GM21447 (cell line): Measurements from ENCODE around the gene CCDC61.

Experiments used
- ATAC-seq: cut with Tn5 transposase; IDR thresholded peaks from one replicate; pipeline ENCODE4 v1.9.1; 2021; ENCODE audit not compliant: unreplicated experiment

Gene CCDC61

DNA sequence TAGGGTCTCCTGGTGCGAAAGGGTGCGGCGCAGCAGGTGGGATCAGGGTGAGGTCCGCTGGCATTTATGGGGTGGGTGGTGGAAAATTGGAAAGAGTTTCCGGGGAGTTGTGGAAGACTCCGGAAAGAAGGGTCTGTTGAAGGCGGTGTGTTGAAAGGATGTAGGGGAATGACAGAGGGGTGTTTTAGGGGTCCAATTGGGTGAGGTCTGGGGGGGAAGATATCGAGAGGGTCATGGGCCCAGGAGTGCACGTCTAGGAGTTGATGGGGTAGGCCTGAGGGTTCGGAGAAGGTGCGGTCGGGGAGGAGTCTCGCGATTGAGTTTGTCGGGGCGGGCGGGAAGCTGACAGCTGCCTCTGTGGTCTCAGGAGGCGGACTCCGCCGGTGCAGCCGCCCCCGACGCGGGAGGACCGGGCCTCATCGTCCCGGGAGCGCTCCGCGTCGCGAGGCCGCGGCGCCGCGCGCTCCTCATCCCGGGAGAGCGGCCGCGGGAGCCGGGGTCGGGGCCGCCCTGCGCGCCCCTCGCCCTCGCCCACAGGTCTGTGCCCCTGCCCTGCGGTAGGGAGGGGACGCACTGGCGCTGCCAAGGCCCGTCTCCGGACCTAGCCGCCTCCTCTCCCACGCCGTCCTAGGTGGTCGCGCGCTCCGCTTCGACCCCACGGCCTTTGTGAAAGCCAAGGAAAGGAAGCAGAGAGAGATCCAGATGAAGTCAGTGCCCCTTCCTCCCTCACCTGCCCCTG lies 20.6 kb downstream of the CCDC61 start:
- ATAC-seq: no peak

DNA sequence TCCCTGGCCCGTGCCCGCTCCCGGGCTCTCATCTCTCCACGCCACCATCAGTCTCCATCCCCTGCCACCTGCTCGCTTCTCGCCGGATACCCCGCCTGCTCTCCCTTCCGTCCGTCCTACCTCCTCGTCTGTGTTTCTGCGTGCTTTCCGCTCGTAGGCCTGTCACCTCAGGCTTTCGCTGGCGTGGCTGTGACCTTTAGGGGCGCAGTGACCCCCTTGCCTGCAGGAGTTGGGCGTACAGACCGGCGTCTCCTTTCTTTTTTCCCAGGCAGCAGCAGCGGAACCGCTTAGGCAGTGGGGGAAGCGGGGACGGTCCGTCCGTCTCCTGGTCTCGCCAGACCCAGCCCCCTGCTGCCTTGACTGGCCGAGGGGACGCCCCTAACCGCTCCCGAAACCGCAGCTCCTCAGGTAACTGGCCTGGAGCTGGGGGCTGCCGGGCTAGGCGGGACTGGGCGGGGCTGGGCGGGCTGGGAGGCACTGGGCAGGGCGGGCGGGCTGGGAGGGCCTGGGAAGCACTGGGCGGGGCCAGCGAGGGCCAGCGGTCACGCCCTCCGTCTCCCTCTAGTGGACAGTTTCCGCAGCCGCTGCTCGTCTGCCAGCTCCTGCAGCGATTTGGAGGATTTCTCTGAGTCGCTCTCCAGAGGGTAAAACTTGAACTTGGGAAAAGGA lies 21.3 kb downstream of the CCDC61 start:
- no peak for ATAC-seq

DNA sequence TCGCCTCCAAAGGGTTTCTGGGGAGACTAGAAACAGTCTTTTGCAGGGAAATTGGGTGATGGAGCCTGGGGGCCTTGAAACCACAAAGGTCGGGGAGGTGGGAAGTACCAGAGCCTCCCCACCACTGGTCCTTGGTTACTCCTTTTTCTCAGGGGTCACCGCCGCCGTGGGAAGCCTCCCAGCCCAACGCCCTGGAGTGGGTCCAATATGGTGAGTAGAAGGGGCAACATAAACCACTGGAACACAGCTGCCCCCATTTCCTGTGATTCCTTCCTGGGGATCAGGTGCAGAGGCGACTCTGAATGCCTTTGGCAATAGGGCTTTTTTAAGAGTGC lies 21.8 kb downstream of the CCDC61 start:
- ATAC-seq: no peak

DNA sequence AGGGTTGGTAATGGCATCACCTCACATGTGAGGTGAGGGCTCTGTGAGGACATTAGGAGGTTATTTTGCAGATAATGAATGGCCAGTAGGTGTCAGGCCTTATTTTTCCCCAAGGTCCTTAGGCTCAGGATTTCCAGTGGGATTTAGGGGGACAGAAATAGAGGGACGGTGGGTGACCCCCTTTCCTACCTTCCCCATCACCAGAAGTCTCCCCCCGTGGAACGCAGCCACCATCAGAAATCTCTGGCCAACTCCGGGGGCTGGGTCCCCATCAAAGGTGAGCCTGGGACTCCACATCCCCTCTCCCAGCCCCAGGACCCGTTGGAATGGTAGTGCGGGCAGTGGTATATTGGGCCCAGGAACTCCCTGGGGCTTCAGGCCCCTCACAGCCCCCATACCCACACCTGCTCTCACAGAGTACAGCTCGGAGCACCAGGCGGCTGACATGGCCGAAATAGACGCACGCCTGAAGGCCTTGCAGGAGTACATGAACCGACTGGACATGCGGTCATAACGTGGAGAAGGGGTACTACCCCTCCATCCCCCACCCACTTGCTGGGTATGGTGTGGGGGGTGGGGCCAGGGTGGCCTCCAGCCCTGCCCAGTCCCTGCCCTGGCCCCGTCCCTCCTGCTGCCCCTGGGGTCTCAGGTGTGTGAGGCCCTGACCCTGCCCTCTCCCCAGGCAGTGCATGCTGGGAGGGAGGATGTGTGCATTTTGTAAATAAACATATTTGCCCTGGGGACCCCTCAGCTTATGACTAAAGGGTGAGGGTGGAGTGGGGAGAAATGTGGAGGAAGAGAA lies 22.8 kb downstream of the CCDC61 start:
- no peak for ATAC-seq

DNA sequence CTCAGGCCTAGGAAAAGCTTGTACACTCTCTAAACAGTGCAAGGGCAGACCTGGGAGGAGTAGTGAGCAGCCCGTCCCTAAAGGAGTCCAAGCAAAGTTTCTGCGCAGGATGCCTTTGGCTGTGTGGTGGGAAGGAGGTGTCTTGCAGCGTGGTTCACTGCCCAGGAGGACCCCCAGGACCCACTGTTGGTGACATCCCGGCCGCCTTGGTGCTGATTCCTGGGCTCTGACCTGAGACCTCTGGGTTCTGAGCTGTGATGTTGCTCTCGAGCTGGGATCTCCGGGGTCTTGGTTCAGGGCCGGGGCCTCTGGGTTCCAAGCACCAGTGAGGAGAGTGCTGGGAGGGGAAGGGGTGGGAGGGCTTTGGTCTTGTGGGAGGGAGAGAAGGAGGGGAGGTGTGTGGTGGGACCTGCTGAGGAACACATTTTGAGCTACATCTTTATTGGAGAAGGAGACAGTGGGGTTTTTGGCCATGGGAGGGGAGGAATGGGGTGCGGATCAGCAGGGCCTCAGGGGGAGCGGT lies 23.5 kb downstream of the CCDC61 start:
- no peak for ATAC-seq

DNA sequence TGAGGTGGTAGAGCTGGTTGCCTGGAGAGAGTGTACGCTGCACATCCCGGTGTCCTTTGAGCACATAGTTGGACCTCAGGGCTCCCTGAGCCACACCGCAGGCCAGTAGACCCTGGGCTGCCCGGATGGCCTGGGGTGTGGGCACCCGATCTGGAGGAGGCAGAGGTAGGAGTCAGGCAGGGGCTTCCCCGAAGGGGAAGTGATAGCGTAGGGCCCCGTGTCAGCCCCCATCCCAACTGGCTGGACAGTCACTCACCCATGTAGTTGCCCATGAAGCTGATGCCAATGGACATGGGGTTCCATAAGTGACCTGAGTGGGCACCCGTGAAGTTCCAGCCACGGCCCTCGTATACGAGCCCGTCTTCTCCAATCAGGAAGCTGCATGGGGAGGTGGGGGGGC lies 24.0 kb downstream of the CCDC61 start:
- ATAC-seq: no peak

DNA sequence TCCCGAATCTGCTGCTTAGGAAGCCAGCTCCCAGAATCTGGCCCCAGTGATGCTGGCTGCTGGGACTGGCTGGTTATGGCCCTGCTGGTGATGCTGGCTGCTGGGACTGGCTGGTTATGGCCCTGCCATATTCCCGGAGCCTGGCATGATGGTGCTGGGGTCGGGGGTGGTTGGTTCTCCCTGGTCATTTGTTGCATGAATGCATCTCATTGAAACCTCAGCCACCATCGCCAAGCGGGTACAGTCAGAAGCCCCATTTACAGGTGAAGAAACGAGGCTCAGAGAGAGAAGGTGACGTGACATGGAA lies 25.5 kb downstream of the CCDC61 start:
- ATAC-seq: no peak

DNA sequence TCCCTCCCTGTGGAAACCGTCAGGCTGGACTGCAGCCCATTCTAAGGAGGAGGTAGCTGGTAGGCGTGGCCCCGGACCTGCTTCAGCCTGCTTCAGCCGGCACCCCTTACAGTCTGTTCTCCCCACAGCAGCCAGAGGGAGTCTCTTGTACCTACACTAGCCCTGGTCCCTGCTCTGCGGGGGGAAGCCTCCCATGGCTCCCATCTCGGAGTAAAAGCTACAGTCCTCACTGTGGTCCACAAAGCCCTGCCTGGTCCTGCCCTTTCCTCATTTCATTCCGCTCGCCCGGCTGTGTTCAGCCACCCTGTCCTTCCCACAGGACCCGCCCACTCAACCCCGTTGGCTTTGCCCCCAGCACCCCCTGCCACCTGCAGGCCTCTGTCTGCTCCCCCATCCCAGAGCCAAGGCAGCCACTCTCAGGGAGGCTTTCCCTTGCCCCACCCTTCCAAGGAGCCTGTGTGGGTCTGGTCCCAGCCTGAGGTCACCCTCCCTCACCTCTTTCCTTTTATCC lies 26.3 kb downstream of the CCDC61 start:
- ATAC-seq: no peak

DNA sequence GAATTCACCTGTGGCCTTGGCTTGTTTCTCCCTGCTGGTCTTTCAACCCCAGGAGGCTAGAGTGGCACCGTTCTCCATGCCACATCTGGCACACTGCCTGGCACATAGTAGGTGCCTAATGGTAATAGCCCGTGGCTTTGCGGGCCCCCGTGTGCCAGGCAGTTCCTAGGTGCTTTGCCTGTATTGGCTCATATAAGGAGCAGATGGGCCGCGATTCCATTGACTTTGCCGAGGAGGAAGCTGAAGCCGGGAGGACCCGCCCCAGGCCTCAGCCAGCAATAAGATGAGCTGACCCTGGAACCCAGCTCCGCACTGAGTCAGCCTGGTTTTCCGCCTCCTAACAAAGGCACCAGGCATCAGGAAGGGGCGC lies 26.8 kb downstream of the CCDC61 start:
- no peak for ATAC-seq

DNA sequence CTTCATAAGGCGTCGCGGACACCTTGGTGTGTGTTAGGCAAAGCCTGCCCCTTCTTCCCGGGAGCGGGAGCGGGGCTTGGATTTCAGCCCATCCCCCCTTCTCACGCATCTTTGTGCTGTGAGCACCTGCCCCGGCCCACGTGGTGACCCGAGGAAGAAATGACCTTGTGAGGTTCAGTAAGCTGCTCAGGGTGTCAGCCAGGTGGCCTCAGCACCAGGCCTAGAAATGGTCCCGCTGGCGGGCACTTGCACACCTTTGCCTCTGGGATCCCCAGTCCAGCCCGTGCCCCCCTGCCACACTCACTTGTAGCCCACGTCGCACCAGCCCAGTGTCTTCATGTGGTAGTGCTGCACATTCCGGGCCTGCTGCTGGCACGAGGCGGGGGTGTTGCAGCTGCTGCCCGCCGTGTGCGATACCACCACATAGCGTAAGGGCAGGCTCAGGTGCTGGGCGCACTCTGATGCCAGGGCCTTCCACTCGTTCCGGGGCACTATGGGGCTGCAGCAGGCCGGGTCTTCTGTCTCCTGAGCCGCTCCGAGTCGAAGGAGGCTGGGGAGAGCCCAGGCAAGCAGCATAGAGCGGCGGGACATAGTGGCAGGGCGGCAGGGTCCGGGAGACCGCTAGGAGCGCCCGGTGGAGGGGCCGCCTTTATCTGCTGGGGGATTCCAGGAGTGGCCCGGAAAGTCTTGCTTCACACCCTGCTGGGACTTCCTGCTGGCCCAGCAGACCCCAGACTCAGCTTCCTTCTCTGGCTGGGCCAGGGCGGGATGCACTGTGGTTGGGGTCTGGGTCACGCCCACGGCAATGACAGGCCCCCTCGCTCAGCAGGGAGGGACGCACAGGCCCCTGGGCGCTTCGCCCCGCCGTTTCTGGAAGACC lies 27.4 kb downstream of the CCDC61 start, which contains the start of gene PGLYRP1:
PGLYRP1 (minus strand) TSS at position 623 of the 880 bp plus-strand sequence; CDS start at position 591, 32 bp downstream.
- ATAC-seq: no peak

DNA sequence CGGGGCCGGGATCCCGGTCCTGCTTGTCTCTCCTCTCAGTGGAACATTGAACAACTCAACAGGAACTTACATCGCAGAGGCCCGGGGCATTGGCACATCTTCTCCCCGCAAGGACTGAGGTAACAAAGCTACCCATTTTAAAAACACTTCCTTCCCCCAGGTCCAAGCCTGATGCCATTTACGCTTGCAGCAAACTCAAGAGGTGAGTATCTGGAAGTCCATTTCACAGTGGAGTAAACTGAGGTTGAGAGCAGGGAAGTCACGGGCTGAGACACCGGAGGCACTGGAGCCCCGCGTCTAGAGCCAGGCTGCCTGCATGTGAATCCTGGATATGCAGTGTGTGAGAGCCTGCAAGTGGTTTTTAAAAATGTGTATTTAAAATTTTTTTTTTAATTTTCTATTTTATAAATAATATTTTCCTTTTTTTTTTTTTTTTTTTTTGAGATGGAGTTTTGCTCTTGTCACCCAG lies 28.1 kb downstream of the CCDC61 start:
- ATAC-seq: no peak

DNA sequence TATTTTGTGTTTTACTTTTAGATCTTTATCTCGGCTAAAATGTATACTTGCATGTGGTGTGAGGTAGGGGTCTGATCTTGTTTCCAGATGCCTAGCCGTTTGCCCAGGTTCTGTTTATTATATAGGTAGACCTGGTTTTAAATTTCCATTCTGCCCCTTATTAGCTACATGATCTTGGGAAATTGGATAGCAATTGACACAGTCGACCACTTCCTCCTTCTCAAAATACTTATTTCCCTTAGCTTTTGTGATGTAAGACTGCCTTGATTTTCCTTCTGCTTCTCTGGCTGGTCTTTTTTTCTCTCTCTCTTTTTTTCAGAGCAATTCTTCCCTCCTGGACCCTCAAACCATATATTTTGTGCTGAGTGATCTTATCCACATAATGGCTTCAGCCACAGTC lies 30.6 kb downstream of the CCDC61 start:
- no peak for ATAC-seq

DNA sequence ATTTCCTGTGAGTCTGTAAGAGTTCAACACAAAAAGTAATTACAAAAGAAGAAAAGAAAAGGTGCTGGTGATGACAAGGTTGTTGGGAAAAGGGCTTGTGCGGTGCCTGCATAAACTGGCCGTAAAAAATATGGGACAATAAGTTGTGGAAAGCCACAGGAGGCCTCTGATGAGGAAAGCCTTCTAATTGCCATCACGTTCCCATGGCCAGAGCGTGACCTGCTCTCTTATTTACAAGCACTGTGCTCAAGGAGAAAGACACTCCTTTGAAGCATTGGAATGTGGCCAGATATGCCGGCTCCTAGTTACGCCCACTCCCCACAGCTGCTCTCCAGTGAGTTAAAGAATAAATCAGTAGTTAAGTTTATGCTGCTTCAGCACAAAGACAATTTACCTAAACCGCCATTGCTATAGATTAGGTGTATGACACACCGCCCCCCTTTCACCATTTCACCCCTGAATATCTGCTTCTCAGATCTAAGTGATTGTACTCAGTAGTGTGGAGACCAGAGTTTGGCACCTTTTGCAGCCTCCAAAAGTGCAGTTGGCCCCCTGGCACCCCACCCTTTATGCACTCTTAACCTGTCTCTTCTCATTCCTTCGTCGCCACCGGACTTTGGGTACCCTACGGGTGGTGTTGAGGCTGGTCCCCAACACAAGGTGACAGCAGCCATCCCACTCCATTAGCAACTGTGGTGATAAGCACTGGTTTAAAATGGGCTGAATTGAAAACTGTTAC lies 35.7 kb downstream of the CCDC61 start:
- ATAC-seq: no peak

DNA sequence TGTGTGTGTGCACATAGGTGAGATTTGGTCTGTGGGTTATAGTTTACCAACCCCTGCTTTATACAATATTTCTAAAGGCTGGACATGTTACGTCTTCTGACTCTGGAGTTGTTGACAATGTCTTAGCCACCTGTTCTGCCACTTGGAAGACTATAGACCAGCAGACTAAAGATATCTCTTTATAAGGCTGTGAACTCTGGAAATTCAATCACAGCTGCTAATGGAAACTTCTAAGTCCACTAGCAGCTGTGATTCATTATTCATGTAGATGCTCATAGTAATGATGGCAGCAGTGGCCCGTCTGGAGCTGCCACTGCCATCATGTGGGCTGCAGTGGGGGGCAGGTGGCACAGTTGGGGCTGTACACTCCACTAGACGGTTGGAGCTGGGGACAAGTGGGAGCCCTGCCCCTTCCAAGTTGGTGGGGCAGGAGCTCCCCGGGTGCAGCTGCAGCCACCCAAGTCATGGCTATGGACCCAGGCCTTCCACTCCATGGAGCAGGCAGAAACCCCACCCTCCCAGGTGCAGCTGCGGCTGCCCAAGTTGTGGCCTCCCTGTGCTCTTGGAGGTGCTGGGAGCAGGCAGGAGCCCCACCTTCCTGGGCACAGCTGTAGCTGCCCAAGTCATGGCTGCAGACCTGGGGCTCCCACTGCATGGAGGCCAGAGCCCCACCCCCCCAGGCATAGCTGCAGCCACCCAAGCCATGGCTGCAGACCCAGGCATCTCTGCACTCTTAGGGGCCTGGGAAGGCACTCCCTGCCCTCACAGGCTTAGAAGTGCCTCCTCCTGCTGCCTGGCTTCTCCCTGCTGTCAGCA lies 36.7 kb downstream of the CCDC61 start:
- no peak for ATAC-seq

DNA sequence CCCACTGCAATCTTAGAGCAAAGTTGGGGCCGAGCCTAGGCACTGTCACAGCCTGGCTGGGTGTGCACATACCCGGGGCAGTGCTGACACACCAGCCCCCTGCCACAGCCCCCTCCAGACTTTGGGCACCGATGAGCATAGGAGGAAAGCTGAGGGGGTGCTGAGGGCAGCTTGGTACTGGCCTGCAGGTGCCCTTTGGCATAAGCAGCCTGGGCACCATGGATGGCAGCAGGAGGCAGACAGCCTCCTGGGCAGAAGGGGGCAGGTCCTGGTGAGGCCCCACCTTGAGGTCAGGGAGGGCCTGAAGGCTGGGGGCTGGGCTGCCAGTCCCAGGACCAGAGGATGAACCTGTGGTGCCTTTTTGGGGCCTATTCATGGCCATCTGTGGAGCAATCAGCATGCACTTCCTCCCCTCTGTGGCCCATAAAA lies 37.3 kb downstream of the CCDC61 start:
- ATAC-seq: no peak

DNA sequence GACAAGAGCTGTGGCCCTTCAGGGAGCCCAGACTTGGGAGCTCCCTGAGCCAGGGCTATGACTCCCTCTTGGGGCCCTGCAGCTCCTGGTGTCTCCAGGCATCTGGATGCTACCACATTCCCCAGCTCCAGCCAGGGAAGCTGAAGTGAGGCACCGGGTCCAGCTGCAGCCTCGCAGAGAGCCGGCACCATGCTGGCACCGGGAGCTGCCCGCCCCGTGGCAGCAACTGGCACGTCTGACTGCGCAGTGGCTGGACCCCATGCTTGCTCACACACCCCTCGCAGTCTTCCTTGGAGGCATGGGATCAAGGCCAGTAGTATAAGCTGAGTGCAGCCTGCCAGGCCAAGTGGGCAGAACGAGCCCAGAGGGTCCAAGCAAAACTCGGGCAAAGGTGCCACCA lies 38.1 kb downstream of the CCDC61 start:
- ATAC-seq: no peak

DNA sequence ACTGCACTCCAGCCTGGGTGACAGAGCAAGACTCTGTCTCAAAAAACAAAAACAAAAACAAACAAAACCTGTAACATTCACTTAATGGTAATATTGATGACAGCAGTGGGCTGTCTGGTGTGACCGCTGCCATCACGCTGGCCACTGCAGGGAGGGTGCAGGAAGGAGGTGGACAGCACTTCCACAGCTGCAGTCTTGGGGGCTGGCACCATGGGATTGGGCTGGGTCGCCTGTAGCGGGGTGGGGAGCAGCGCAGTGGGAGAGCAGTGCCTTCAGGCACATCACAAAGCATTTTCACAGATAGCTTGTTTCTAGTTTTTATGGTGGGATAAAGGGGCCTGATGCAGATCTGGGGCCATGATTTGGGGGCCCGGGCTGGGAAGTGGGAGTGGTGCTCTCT lies 40.3 kb downstream of the CCDC61 start:
- no peak for ATAC-seq

DNA sequence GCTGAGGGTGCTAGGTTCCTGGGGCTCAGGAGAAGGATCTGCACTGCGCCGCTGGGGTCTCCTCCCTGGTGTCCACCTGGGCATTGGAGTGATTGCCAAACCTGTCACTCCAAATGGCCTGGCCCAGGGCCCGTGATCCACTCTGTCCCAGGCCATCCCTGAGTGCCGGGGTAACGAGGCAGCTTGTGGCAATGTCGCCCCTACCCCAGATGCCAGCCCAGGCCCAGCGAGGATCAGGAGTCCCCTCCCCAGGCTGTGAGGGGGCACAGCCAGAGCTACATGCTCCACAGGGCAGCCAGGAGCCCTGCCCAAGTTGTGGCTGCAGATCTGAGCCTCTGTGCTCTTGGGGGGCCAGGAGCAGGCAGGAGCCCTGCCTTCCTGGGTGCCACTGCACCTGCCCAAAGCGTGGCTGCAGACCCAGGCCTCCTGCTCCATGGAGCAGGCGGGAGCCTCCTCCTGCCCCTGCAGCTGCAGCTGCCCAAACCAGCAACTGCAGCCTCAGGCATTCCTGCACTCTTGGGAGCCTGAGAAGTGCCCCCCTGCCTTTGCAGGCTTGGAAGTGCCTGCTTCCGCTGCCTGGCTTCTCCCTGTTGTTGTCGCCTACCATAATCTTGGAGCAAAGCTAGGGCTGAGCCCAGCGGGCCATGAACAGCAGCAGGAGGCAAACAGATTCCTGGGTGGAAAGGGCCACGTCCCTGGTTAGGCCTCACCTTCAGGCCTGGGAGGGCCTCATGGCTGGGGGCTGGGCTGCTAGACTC lies 40.9 kb downstream of the CCDC61 start:
- ATAC-seq: no peak
